IMR-90 (cell line): ENCODE measurements around the gene MYCBP2. TPM values are rescaled to one million over a fixed set of nuclear protein-coding genes. Genes with fewer than 3 reads are reported as not detected.
A peak's percentile ranks its signal among the peaks of the same experiment; 100 is the strongest.

Experiments
- ATAC-seq: fragments of 200-7000 bp; cut with Tn5 transposase; 2 replicates; pipeline ENCODE4 v1.9.1; 2020; ENCODE audit warnings: low read depth, mild to moderate bottlenecking, moderate library complexity
- BruUV-seq: library from RNA; stranded (reverse); fragments of 400-500 nt; replicated peaks from 2 replicates; lab custom pipeline; 2021; lab: Mats Ljungman, UMichigan
- CTCF ChIA-PET: fragments of 300-600 bp; formaldehyde crosslinking; extraction: SDS; loops from one replicate; lab custom pipeline; 2021; ENCODE audit warnings: antibody characterized with exemption; lab: Yijun Ruan, JAX
- POLR2A ChIA-PET: fragments of 300-600 bp; sonication (Branson Sonifier 250); formaldehyde crosslinking; loops from one replicate; lab custom pipeline; 2022; ENCODE audit warnings: antibody characterized with exemption; ENCODE audit not compliant: unreplicated experiment; lab: Charles Lee
- DNase-seq: peaks from one replicate; pipeline ENCODE4 v3.0.0; 2013
- H2AFZ ChIP-seq: replicated peaks from 2 replicates; pipeline ENCODE3; 2013; ENCODE audit warnings: low read length, mild to moderate bottlenecking; ENCODE audit not compliant: poor library complexity
- H2AK5ac ChIP-seq: 2 replicates; pipeline ENCODE4 v1.6.1; 2013; ENCODE audit warnings: low read depth, low read length, inconsistent platforms
- H2AK9ac ChIP-seq: replicated peaks from 2 replicates; pipeline ENCODE3; 2013; ENCODE audit warnings: mild to moderate bottlenecking, low read depth, low read length, moderate library complexity; ENCODE audit not compliant: poor library complexity
- H2BK120ac ChIP-seq: 2 replicates; pipeline ENCODE4 v1.6.1; 2013; ENCODE audit warnings: low read depth, low read length, inconsistent platforms
- H2BK15ac ChIP-seq: 3 replicates; pipeline ENCODE4 v1.6.1; 2013; ENCODE audit warnings: low read depth, low read length, inconsistent platforms
- H2BK20ac ChIP-seq: 2 replicates; pipeline ENCODE4 v1.6.1; 2013; ENCODE audit warnings: low read depth, mild to moderate bottlenecking, inconsistent platforms, low read length, moderate library complexity
- H2BK5ac ChIP-seq: 2 replicates; pipeline ENCODE4 v1.6.1; 2013; ENCODE audit warnings: mild to moderate bottlenecking, low read depth, low read length, inconsistent platforms; ENCODE audit not compliant: poor library complexity, severe bottlenecking
- H3K14ac ChIP-seq: replicated peaks from 2 replicates; pipeline ENCODE4 v1.6.1; 2013; ENCODE audit warnings: low read depth, low read length, inconsistent platforms
- H3K18ac ChIP-seq: 2 replicates; pipeline ENCODE4 v1.6.1; 2013; ENCODE audit warnings: low read depth, low read length, control low read depth
- H3K23ac ChIP-seq: 2 replicates; pipeline ENCODE4 v1.6.1; 2013; ENCODE audit warnings: low read depth, low read length, inconsistent platforms
- H3K27ac ChIP-seq: 2 replicates; pipeline ENCODE4 v1.5.1; 2013; ENCODE audit warnings: mild to moderate bottlenecking, control low read depth, low read length; ENCODE audit not compliant: insufficient read depth
- H3K27me3 ChIP-seq: 2 replicates; pipeline ENCODE4 v1.6.1; 2013; ENCODE audit warnings: low read length; ENCODE audit not compliant: control insufficient read depth, insufficient read depth
- H3K36me3 ChIP-seq: 2 replicates; pipeline ENCODE4 v1.6.1; 2013; ENCODE audit warnings: low read length, mixed read lengths; ENCODE audit not compliant: control insufficient read depth, insufficient read depth
- H3K4ac ChIP-seq: 2 replicates; pipeline ENCODE4 v1.6.1; 2013; ENCODE audit warnings: low read depth, low read length, inconsistent platforms
- H3K4me1 ChIP-seq: 2 replicates; pipeline ENCODE4 v1.6.1; 2013; ENCODE audit warnings: low read length, mixed read lengths; ENCODE audit not compliant: control insufficient read depth, insufficient read depth
- H3K4me2 ChIP-seq: 2 replicates; pipeline ENCODE4 v1.6.1; 2013; ENCODE audit warnings: low read depth, mild to moderate bottlenecking, control low read depth, low read length, moderate library complexity
- H3K4me3 ChIP-seq: 2 replicates; pipeline ENCODE4 v1.5.1; 2013; ENCODE audit warnings: low read depth, mild to moderate bottlenecking, control low read depth, low read length, moderate library complexity; ENCODE audit not compliant: insufficient read depth
- H3K56ac ChIP-seq: 2 replicates; pipeline ENCODE4 v1.6.1; 2013; ENCODE audit warnings: low read length, inconsistent platforms; ENCODE audit not compliant: insufficient read depth; ENCODE audit errors: extremely low read depth
- H3K79me1 ChIP-seq, 2 experiments: 2 replicates each; pipeline ENCODE4 v1.6.1; 2013; ENCODE audit warnings: low read length in 2 of 2, inconsistent platforms in 1 of 2, low read depth in 1 of 2
- H3K9ac ChIP-seq: 2 replicates; pipeline ENCODE4 v1.6.1; 2013; ENCODE audit warnings: low read depth, low read length, control low read depth
- H3K9me1 ChIP-seq: 2 replicates; pipeline ENCODE4 v1.6.1; 2013; ENCODE audit warnings: low read length, inconsistent platforms; ENCODE audit not compliant: insufficient read depth
- H3K9me3 ChIP-seq: 2 replicates; pipeline ENCODE4 v1.6.1; 2013; ENCODE audit warnings: low read length; ENCODE audit not compliant: control insufficient read depth, insufficient read depth
- H4K20me1 ChIP-seq: 2 replicates; pipeline ENCODE4 v1.6.1; 2013; ENCODE audit warnings: low read length, inconsistent platforms; ENCODE audit not compliant: insufficient read depth
- H4K5ac ChIP-seq: 2 replicates; pipeline ENCODE4 v1.6.1; 2013; ENCODE audit warnings: mild to moderate bottlenecking, low read depth, low read length, control low read depth
- H4K8ac ChIP-seq, 2 experiments: 2 replicates each; pipeline ENCODE4 v1.6.1; 2013; ENCODE audit warnings: low read depth in 2 of 2, low read length in 2 of 2, control low read depth in 1 of 2, inconsistent platforms in 1 of 2
- H4K91ac ChIP-seq: 2 replicates; pipeline ENCODE4 v1.6.1; 2013; ENCODE audit warnings: low read depth, low read length, inconsistent platforms; ENCODE audit not compliant: insufficient read depth
- CEBPB ChIP-seq: IDR thresholded peaks from 2 replicates; pipeline ENCODE4 v1.6.1; 2012; ENCODE audit warnings: low read depth, low read length, improper control_type of control experiment
- MAFK ChIP-seq: IDR thresholded peaks from 2 replicates; pipeline ENCODE4 v1.6.1; 2012; ENCODE audit warnings: low read depth, low read length, improper control_type of control experiment
- MXI1 ChIP-seq: IDR thresholded peaks from 2 replicates; pipeline ENCODE4 v1.6.1; 2012; ENCODE audit warnings: low read depth, mild to moderate bottlenecking, low read length, moderate library complexity, borderline replicate concordance
- WGBS, 2 experiments: methylation state at CpG; one replicate each; pipeline versions ENCODE4 v1.1.5 to v1.1.7; 2013; ENCODE audit warnings: missing lambda C conversion rate in 2 of 2; ENCODE audit not compliant: insufficient read length in 1 of 2; ENCODE audit errors: extremely low coverage in 2 of 2; 5-methylcytosine and 5-hydroxymethylcytosine counted together
- dilution Hi-C: fragments of 300-500 bp; cut with HindIII; formaldehyde crosslinking; loops from one replicate; pipeline ENCODE4 v1.14.3; 2018; ENCODE audit warnings: low sequenced_read_pairs; ENCODE audit not compliant: unreplicated experiment
- in situ Hi-C: fragments of 300-500 bp; cut with MboI; formaldehyde crosslinking; loops from 3 replicates; pipeline ENCODE4 v1.14.3; 2019; ENCODE audit warnings: low sequenced_read_pairs, inconsistent platforms, mixed read lengths
- intact Hi-C: fragments of 100-400 bp; cut with micrococcal nuclease; formaldehyde crosslinking; loops from 2 replicates; pipeline ENCODE4 v1.10.0; 2022
- polyA plus RNA-seq, 3 experiments: library from polyadenylated mRNA; depleted of rRNA; stranded (reverse); fragments of >200 nt; gene quantifications; 2 replicates each; pipeline ENCODE4 v1.2.3, GENCODE V29; 2012; ENCODE audit warnings: low replicate concordance in 1 of 3
- total RNA-seq: library from RNA; depleted of rRNA; stranded (reverse); fragments of >200 nt; gene quantifications from 2 replicates; pipeline ENCODE4 v1.2.3, GENCODE V29; 2012

Gene MYCBP2
- total and polyA plus RNA-seq, 2 of the 4 experiments (the other 2 are of a cell fraction), result 20.1 to 43.2 TPM

- intact Hi-C loops, result no loop called here
- in situ Hi-C loops, result no loop called here
- Histone ChIP-seq H3K56ac (no peak overlapping the region), H2AK9ac (no peak overlapping the region), H3K4me1 (no peaks in the 10 kb centered on the region), H3K4me3 (no peak overlapping the region), H3K4me2 (no peak overlapping the region), H4K8ac (no peak overlapping the region), H3K27me3 (no peaks in the 10 kb centered on the region), H2BK15ac (no peak overlapping the region), H3K79me1 (no peaks in the 10 kb centered on the region; a peak in 1 of 4 replicates), H4K20me1 (no peaks in the 10 kb centered on the region), H3K14ac (no peak overlapping the region), H2AFZ (no peak overlapping the region), H3K36me3 (peaks cover 23% of the 10 kb centered on the region), H3K18ac (no peak overlapping the region), H4K5ac (no peak overlapping the region), H4K91ac (no peak overlapping the region), H3K27ac (no peak overlapping the region), H3K9me3 (no peaks in the 10 kb centered on the region), H3K4ac (no peak overlapping the region), H2BK120ac (no peak overlapping the region), H3K9me1 (no peaks in the 10 kb centered on the region; the same call in 1 of the 2 replicates), H3K9ac (no peak overlapping the region), H3K23ac (no peak overlapping the region), H2BK20ac (no peak overlapping the region), H2BK5ac (no peak overlapping the region), H2AK5ac (no peak overlapping the region)
- ATAC-seq (peak; percentile 67), DNase-seq (peak; percentile 67)
- no TSS peak for BruUV-seq
- POLR2A ChIA-PET, result no interaction called here
- CTCF ChIA-PET, result no interaction called here
- WGBS, 2 experiments, result no CpG with 5 or more reads among the region's 1 CpG
- dilution Hi-C loops, result no loop called here
- TF ChIP-seq MXI1 (no peak), MAFK (no peak), CEBPB (peak; percentile 52)
Observed at GRCh38 chr13:77062097-77062496, 264.8 kb downstream of the MYCBP2 start.
